Right forelimb (tissue), 1 donor: ENCODE data around the gene GUF1.
"Not testable (repeated sequence)": the region's sequence is repeated elsewhere in the genome, so short reads cannot be mapped to it uniquely, and the experiment has no call there.

Experiments used
- DNase-seq: peaks from one replicate; pipeline ENCODE4 v3.0.0-alpha.2; 2018

GUF1 gene

DNA sequence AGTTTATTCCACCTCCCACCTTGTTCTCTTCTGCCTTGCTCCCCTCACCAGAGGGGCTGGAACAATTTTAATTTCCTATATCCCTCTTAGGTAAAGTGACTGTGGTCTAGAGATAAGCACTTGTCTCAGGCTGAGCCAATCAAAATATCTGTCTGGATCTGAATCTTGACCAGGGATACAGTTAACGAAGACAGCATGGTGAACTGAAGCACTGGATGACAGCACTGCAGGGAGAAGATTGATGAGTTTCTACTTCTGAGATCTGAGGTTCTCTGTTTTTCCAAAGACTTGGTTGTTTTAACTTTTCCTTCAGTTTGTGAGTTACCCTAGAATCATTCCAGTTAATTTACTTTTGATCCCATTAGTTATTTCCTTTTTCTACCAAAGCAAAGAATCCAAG lies 34.9 kb downstream of the GUF1 start:
- no peak for DNase-seq

DNA sequence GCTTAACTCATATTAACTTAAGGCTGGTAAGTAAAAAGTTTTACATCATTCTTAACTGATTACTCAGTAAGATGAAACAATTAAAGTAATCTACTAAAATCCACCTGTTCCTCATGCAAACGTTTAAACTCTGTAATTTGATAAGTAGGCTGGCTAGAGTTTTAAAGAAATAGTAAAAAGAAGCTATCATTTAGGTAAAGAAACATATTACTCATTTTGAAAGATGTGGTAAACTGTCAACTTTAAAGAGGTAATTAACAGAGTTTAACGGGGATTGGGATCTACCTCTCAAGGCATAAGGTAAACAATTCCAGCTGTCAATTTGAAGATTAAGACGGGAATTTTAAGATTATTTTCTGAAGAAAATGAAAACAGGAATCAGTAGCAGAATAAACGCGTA lies 38.4 kb downstream of the GUF1 start:
- DNase-seq, result no peak

DNA sequence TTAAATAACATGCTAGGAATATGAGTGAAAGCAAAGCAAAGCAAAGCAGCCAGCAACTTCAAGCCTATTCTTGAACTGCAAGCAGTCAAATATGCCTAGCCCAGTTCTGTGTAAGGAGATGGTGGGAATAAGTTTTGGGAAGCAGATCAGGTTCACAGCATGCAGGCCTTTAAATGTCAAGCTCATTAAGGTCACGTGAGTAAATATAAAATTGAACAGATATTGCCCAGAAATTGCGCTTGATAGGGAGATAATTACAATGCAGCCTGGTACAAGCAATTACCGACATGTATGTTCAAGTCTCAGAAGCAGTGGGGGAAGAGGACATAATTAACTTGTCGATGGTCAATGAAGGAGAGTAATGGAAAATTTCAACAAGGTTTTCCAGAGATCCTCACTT lies 42.2 kb downstream of the GUF1 start:
- DNase-seq, result no peak

DNA sequence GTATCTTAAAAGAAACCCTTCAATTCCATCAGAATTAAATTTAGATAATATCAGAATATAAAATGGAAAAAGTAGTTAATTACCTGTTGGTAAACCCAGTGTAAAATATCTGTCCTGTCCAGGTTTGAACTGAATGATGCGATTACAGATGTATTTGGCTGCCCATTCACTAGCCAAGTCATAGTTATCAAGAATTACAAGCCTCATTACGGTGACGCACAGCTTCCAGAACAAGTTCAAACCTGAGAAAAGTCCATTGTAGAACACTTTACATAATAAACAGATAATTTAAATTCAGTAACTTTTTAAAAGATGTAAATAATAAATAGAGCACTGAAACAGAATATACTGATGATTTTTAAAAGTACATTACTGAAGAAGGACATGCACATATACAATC lies 43.8 kb downstream of the GUF1 start:
- no peak for DNase-seq

DNA sequence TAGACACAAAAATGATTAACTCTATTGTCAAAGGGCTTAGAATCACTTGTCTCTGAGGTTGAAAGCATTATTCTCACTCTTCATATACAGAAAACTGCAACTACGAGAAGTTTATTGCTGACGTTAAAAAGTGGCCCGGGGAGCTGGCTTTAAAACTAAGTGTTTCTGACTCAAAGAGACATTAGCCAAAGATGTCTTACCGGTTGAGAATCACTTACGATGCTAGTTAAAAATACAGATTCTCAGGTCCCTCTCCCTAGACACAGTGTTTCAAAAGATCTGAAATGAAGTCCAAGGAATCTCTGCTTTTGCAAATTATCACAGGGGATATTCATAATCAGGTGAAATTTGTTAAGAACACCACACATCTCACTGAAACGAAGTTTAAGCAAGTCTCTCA lies 46.9 kb downstream of the GUF1 start:
- no peak for DNase-seq

DNA sequence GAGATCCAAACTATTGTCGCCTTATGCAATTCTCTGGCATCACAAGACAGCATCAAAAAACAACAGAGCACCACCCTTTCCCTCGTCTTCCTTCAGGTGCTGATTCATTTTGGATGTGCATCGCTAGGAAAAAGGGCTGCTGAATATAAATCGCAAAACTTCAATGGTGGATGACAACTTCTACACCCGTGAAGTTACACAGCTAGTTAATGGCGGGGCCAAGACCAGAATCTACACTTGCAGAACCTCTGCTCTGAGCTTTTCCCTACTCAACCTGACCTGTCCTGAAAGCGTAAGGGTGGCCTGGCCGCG lies 47.5 kb downstream of the GUF1 start:
- no peak for DNase-seq

DNA sequence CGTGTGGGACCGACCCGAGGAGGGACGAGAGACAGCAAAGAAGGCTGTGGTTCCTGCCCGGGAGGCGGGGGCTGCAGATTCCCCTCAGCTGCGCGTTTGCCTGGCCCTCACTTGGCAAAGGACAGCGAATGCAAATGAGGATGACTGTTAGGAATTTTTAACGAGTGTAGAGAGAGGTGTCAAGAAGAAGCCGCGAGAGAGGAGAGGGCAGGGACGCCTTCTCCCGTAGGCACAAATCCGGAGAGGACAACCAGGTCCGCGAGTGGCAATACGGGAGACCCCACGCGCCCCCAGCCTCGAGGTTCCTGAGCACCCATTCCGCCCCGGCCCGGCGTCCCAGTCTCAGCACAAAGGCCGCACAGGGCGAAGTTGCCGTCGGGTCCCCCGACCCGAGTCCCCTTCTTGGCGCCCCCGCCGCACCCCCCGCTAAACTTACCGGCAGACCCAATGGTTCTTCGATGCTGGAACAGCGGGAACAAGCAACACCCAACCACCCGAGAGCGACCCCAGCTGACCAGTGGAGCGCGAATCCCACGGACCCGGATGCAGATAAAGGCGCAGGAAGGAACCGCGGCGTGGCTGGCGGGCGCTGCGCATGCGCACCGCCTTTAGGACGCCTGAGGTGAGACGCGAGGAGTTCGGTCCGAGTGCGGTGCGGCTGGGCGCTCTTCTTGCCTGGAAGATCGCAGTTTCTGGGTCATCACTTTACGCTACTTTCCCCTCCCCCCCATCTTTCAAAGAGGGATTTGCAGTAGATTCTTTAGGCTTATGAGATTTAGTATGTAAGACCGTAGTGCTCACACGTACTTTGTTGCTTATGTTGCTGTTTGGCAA lies 48.0 kb downstream of the GUF1 start, which contains the start of gene GNPDA2:
GNPDA2 (minus strand) TSS at position 519 of the 834 bp plus-strand sequence. CDS start 4,349 bp downstream, outside the sequence.
- peak; percentile 95 for DNase-seq

DNA sequence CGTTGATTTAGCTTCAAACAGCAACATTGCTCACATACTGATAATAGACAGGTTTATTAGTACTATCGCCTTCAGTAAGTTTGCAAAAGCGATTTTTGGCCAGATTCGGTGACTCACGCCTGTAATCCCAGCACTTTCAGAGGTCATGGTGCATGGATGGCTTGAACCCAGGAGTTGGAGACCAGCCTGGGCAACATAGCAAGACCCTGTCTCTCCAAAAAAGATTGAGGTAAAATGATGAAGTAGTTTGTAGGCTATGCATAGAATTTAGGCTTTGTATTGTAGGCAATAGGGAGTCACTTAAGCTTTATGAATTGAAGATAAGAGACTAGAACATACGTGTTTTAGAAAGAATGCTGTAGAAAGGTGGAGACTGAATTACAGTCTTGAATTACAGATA lies 49.3 kb downstream of the GUF1 start:
- DNase-seq, result no peak

DNA sequence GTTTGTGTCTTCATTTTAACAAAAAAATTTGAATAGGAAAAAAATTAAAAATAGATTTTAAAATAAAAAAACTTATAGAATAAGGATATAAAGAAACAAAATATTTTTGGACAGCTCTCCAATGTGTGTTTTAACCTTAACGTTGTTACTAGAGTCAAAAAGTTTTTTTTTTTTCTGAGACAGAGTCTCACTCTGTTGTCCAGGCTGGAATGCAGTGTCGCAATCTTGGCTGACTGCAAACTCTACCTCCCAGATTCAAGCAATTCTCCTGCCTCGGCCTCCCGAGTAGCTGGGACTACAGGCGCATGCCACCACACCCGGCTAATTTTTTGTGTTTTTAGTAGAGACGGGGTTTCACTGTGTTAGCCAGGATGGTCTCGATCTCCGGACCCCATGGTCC lies 50.5 kb downstream of the GUF1 start:
- DNase-seq, result not testable (repeated sequence)

DNA sequence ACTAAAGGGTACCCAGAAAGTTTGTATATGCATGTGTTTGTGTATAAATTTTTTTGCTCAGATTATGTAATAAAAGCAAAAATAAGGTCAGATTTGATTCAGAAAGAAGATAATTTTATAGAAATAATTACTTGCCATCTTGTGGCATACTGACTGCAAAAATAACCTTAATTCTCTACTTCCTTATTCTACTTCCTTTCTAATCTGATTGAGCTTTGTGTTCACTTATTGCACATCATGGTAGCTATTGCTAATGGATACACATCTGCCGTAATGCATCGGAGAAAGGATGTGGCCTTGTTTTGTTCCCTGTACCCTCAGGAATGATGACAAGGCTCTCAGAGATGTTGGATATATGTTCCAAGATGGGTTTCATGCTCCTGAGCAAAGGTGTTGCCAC lies 58.7 kb downstream of the GUF1 start:
- no peak for DNase-seq

DNA sequence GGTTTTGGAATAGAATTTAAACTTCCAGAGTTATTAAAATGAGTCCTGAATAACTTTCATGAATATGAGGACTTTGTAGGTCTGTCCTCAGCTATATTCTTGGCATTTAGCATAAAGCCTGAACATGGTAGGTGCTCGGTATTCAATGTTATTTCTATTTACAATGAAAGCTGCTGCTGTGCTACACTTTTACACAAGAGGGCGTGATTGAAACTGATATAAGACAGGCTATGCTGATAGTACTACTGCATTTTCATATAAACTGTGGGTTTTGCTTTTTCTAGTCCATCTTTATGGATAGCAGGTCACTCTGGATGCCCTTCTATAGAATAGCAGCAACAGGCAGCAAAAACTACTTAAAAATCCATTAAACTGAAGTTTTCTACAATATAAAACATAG lies 60.4 kb downstream of the GUF1 start:
- no peak for DNase-seq

DNA sequence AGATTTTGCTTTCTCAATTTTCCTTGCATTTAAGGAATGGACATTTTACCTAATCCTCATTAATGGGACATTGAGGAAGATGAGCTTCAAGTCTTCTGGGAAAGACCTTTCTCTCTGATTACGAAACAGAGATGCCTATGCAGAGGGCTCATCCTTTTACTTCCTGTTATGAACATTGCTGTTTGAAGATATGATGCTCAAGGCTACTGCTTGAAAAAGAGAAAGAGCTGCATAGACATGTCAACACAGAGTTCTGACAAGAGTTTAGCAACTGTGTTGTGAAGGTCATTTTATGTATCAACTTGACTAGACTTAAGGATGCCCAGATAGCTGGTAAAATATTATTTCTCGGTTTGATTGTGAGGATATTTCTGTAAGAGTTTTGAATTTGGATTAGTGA lies 62.0 kb downstream of the GUF1 start:
- DNase-seq, result no peak
